MM.1S (cell line): ENCODE measurements around the gene IRAK2.

ENCODE experiments used
- DNase-seq: peaks from one replicate; pipeline ENCODE4 v3.0.0-alpha.2; 2015
- H2AFZ ChIP-seq: fragments of 300-600 bp; sonication (generic); 2 replicates; pipeline ENCODE4 v1.6.0; 2016; ENCODE audit warnings: antibody characterized with exemption, low read length
- H3F3A ChIP-seq: fragments of 300-600 bp; sonication (generic); 2 replicates; pipeline ENCODE4 v1.6.1; 2016; ENCODE audit warnings: mild to moderate bottlenecking, antibody characterized with exemption, low read length, moderate library complexity, mixed read lengths; ENCODE audit not compliant: insufficient read depth
- H3K27ac ChIP-seq: fragments of 300-600 bp; sonication (generic); 2 replicates; pipeline ENCODE4 v1.5.1; 2016; ENCODE audit warnings: mild to moderate bottlenecking, low read length
- H3K27me3 ChIP-seq: fragments of 300-600 bp; sonication (generic); replicated peaks from 2 replicates; pipeline ENCODE4 v1.6.0; 2016; ENCODE audit warnings: low read length; ENCODE audit not compliant: insufficient read depth
- H3K36me3 ChIP-seq: fragments of 300-600 bp; sonication (generic); replicated peaks from 2 replicates; pipeline ENCODE4 v1.6.1; 2016; ENCODE audit warnings: mild to moderate bottlenecking, low read length, mixed read lengths; ENCODE audit not compliant: insufficient read depth
- H3K4me1 ChIP-seq: fragments of 300-600 bp; sonication (generic); 2 replicates; pipeline ENCODE4 v1.6.1; 2016; ENCODE audit warnings: low read length, mixed read lengths
- H3K4me2 ChIP-seq: fragments of 300-600 bp; sonication (generic); 2 replicates; pipeline ENCODE4 v1.6.0; 2016; ENCODE audit warnings: low read depth, low read length
- H3K4me3 ChIP-seq: fragments of 300-600 bp; sonication (generic); 2 replicates; pipeline ENCODE4 v1.5.1; 2016; ENCODE audit warnings: low read length, mixed read lengths
- H3K79me2 ChIP-seq: fragments of 300-600 bp; sonication (generic); 2 replicates; pipeline ENCODE4 v1.6.1; 2016; ENCODE audit warnings: mixed run types, low read length, mixed read lengths
- H3K9ac ChIP-seq: fragments of 300-600 bp; sonication (generic); 2 replicates; pipeline ENCODE4 v1.6.1; 2016; ENCODE audit warnings: low read length, mixed read lengths
- H3K9me2 ChIP-seq: fragments of 300-600 bp; sonication (generic); replicated peaks from 2 replicates; pipeline ENCODE4 v1.6.1; 2016; ENCODE audit warnings: mild to moderate bottlenecking, low read length, mixed read lengths; ENCODE audit not compliant: insufficient read depth
- H3K9me3 ChIP-seq: fragments of 300-600 bp; sonication (generic); replicated peaks from 2 replicates; pipeline ENCODE4 v1.6.1; 2016; ENCODE audit warnings: mild to moderate bottlenecking, low read length, mixed read lengths; ENCODE audit not compliant: insufficient read depth
- H4K20me1 ChIP-seq: fragments of 300-600 bp; sonication (generic); 2 replicates; pipeline ENCODE4 v1.6.1; 2016; ENCODE audit warnings: mild to moderate bottlenecking, low read length, moderate library complexity, mixed read lengths; ENCODE audit not compliant: insufficient read depth
- EZH2 ChIP-seq: fragments of 300-600 bp; sonication (generic); optimal IDR thresholded peaks from 2 replicates; pipeline ENCODE3; 2017; ENCODE audit warnings: low read depth, mild to moderate bottlenecking, antibody characterized with exemption, low read length, mixed read lengths
- EZH2phosphoT487 ChIP-seq: fragments of 300-600 bp; sonication (generic); IDR thresholded peaks from 2 replicates; pipeline ENCODE4 v1.6.1; 2018; ENCODE audit warnings: antibody characterized with exemption, low read length
- TF ChIP-seq, protein P1 (sequence below): fragments of 300-600 bp; sonication (generic); IDR thresholded peaks from 2 replicates; pipeline ENCODE4 v1.5.1; 2016; ENCODE audit warnings: antibody characterized with exemption, low read length, mixed read lengths

The IRAK2 gene

DNA sequence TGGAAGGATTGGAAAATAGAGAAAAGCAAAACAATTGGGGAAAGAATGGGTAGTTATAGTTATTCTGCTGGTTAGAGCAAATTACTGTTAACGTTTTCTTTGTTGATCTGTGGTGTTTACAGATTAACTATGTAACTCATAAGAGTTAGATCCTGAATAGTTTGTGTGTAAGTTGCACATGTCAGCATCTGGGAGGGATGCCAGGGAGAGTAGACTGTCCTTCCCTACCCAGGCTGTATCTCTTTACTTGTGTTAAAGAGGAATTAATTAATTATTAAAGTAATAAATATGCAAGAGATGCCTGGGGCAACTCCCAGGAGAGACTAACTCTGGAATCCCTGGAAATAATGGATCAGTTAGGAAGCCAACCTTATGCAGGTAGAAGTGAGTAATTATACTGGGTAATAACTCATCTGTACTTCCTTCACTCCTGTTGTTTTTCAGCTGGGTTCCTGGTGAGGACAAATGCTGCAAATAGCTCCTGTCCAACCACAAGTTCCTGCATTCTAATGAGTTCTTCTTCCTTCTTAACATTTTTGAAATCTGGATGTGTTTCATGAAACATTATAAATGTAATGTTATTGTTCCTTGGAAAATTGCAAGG lies 109.1 kb downstream of the IRAK2 start:
- Histone ChIP-seq H4K20me1 (peaks cover 7% of the 10 kb centered on the region; the same call in 1 of the 2 replicates), H3K9me2 (no peaks in the 10 kb centered on the region), H2AFZ (no peak overlapping the region), H3K4me3 (no peak overlapping the region), H3K9ac (no peak overlapping the region), H3K36me3 (peaks cover 8% of the 10 kb centered on the region), H3K27me3 (no peaks in the 10 kb centered on the region), H3K79me2 (peaks cover 85% of the 10 kb centered on the region), H3K27ac (no peak overlapping the region; the same call in 1 of the 2 replicates), H3K4me2 (peak overlapping the region; percentile 26; the same call in 1 of the 2 replicates), H3F3A (peaks cover 7% of the 10 kb centered on the region), H3K9me3 (no peaks in the 10 kb centered on the region), H3K4me1 (peaks cover 18% of the 10 kb centered on the region)
- DNase-seq, result no peak
- TF ChIP-seq EZH2phosphoT487 (no peak), EZH2 (no peak)

DNA sequence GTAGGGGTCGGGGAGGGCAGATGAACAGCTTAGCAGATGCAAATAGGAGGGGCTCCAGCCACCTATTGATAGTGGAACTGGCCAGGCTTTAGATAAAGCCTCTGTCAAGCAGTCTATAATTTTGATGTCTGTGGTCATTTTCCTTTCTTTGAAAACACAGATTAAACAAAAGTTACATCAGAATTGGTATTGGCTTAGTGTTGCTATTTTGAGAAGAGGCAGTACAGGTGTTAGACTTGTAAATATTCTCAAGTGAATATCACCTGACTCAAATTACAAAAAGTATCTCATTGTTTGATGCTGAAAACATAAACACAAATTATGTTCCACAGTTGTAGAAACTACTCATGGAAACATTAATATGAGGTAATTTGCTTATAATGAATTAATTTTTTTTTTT lies 109.9 kb downstream of the IRAK2 start:
- no peak overlapping the region for H2AFZ ChIP-seq
- H3K4me1 ChIP-seq, result peaks cover 18% of the 10 kb centered on the region
- peaks cover 4% of the 10 kb centered on the region; the same call in 1 of the 2 replicates for H3K36me3 ChIP-seq
- TF ChIP-seq, protein P1, sequence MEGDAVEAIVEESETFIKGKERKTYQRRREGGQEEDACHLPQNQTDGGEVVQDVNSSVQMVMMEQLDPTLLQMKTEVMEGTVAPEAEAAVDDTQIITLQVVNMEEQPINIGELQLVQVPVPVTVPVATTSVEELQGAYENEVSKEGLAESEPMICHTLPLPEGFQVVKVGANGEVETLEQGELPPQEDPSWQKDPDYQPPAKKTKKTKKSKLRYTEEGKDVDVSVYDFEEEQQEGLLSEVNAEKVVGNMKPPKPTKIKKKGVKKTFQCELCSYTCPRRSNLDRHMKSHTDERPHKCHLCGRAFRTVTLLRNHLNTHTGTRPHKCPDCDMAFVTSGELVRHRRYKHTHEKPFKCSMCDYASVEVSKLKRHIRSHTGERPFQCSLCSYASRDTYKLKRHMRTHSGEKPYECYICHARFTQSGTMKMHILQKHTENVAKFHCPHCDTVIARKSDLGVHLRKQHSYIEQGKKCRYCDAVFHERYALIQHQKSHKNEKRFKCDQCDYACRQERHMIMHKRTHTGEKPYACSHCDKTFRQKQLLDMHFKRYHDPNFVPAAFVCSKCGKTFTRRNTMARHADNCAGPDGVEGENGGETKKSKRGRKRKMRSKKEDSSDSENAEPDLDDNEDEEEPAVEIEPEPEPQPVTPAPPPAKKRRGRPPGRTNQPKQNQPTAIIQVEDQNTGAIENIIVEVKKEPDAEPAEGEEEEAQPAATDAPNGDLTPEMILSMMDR, result no peak
- no peak for TF ChIP-seq EZH2
- no peak for TF ChIP-seq EZH2phosphoT487
- no peak overlapping the region; the same call in 1 of the 2 replicates for H3K27ac ChIP-seq
- peaks cover 77% of the 10 kb centered on the region for H3K79me2 ChIP-seq
- H3K9ac ChIP-seq, result no peak overlapping the region
- no peaks in the 10 kb centered on the region for H3K9me3 ChIP-seq
- no peaks in the 10 kb centered on the region for H3K27me3 ChIP-seq
- H3K4me3 ChIP-seq, result no peak overlapping the region
- H4K20me1 ChIP-seq, result peaks cover 7% of the 10 kb centered on the region; the same call in 1 of the 2 replicates
- H3K4me2 ChIP-seq, result peak overlapping the region; percentile 26; the same call in 1 of the 2 replicates
- no peaks in the 10 kb centered on the region for H3K9me2 ChIP-seq
- peak; percentile 13 for DNase-seq
- peaks cover 7% of the 10 kb centered on the region for H3F3A ChIP-seq

GRCh38 chr3:10277115-10277625 lies 112.5 kb downstream of the IRAK2 start:
- no peak for DNase-seq
- Histone ChIP-seq H3K4me2 (no peak overlapping the region), H3K36me3 (no peaks in the 10 kb centered on the region; the same call in 1 of the 2 replicates), H2AFZ (no peak overlapping the region), H3K4me3 (no peak overlapping the region), H3K9ac (no peak overlapping the region), H3K9me3 (no peaks in the 10 kb centered on the region), H4K20me1 (peaks cover 7% of the 10 kb centered on the region; the same call in 1 of the 2 replicates), H3K27ac (no peak overlapping the region), H3K4me1 (peaks cover 18% of the 10 kb centered on the region), H3F3A (peaks cover 7% of the 10 kb centered on the region), H3K79me2 (peaks cover 52% of the 10 kb centered on the region), H3K27me3 (no peaks in the 10 kb centered on the region), H3K9me2 (no peaks in the 10 kb centered on the region)
- TF ChIP-seq EZH2 (no peak), EZH2phosphoT487 (no peak)
- TF ChIP-seq, protein P1, result no peak

GRCh38 chr3:10278501-10278900 lies 113.8 kb downstream of the IRAK2 start:
- TF ChIP-seq EZH2phosphoT487, result no peak
- TF ChIP-seq, protein P1, result no peak
- no peak for TF ChIP-seq EZH2
- H2AFZ ChIP-seq, result no peak overlapping the region
- H3K79me2 ChIP-seq, result peaks cover 38% of the 10 kb centered on the region
- H3K27me3 ChIP-seq, result no peaks in the 10 kb centered on the region
- H3K9me2 ChIP-seq, result no peaks in the 10 kb centered on the region
- no peak overlapping the region for H3K27ac ChIP-seq
- peaks cover 7% of the 10 kb centered on the region for H3F3A ChIP-seq
- no peaks in the 10 kb centered on the region; the same call in 1 of the 2 replicates for H3K36me3 ChIP-seq
- H3K9ac ChIP-seq, result no peak overlapping the region
- no peak for DNase-seq
- H3K4me2 ChIP-seq, result no peak overlapping the region
- H4K20me1 ChIP-seq, result peaks cover 7% of the 10 kb centered on the region; the same call in 1 of the 2 replicates
- no peaks in the 10 kb centered on the region for H3K9me3 ChIP-seq
- peaks cover 13% of the 10 kb centered on the region for H3K4me1 ChIP-seq
- H3K4me3 ChIP-seq, result no peak overlapping the region
